PC-3 (cell line): ENCODE results near the gene LNPEP. TPM values are rescaled to one million over a fixed set of nuclear protein-coding genes. Genes with fewer than 3 reads are reported as not detected.

Experiments used
- ATAC-seq: fragments of 200-7000 bp; cut with Tn5 transposase; 2 replicates; pipeline ENCODE4 v1.9.1; 2020; ENCODE audit warnings: mild to moderate bottlenecking, moderate library complexity
- BruUV-seq: library from RNA; stranded (reverse); fragments of 400-500 nt; replicated peaks from 2 replicates; lab custom pipeline; 2021; lab: Mats Ljungman, UMichigan
- CTCF ChIA-PET: fragments of 300-600 bp; sonication (Branson Sonifier 250); formaldehyde crosslinking; loops from one replicate; lab custom pipeline; 2022; ENCODE audit warnings: antibody characterized with exemption; lab: Charles Lee
- POLR2A ChIA-PET: fragments of 300-600 bp; sonication (Branson Sonifier 250); formaldehyde crosslinking; loops from one replicate; lab custom pipeline; 2022; ENCODE audit warnings: antibody characterized with exemption; ENCODE audit not compliant: unreplicated experiment; lab: Charles Lee
- DNase-seq: peaks from one replicate; pipeline ENCODE4 v3.0.0-alpha.2; 2015
- H2AFZ ChIP-seq: fragments of 300-600 bp; sonication (generic); 2 replicates; pipeline ENCODE4 v1.6.0; 2016; ENCODE audit warnings: antibody characterized with exemption, low read length
- H3F3A ChIP-seq: fragments of 300-600 bp; sonication (generic); one replicate; pipeline ENCODE4 v1.6.0; 2017; ENCODE audit warnings: antibody characterized with exemption, low read length, control low read depth, mild to moderate bottlenecking; ENCODE audit not compliant: unreplicated experiment
- H3K27ac ChIP-seq: fragments of 300-600 bp; sonication (generic); 2 replicates; pipeline ENCODE4 v1.5.1; 2016; ENCODE audit warnings: mild to moderate bottlenecking, low read length
- H3K27me3 ChIP-seq: fragments of 300-600 bp; sonication (generic); 2 replicates; pipeline ENCODE4 v1.6.1; 2016; ENCODE audit warnings: low read length, mixed read lengths
- H3K36me3 ChIP-seq: fragments of 300-600 bp; sonication (generic); 2 replicates; pipeline ENCODE4 v1.6.1; 2016; ENCODE audit warnings: low read depth, mixed run types, low read length, mixed read lengths
- H3K4me1 ChIP-seq: fragments of 300-600 bp; sonication (generic); 2 replicates; pipeline ENCODE4 v1.5.1; 2016; ENCODE audit warnings: low read length; ENCODE audit not compliant: insufficient read depth
- H3K4me2 ChIP-seq: fragments of 300-600 bp; sonication (generic); 2 replicates; pipeline ENCODE4 v1.6.0; 2016; ENCODE audit warnings: low read length
- H3K4me3 ChIP-seq: fragments of 300-600 bp; sonication (generic); 2 replicates; pipeline ENCODE4 v1.5.1; 2016; ENCODE audit warnings: mild to moderate bottlenecking, low read length, mixed read lengths
- H3K79me2 ChIP-seq: fragments of 300-600 bp; sonication (generic); 2 replicates; pipeline ENCODE4 v1.6.1; 2017; ENCODE audit warnings: low read length, mixed read lengths
- H3K9ac ChIP-seq: fragments of 300-600 bp; sonication (generic); 2 replicates; pipeline ENCODE4 v1.6.0; 2016; ENCODE audit warnings: mild to moderate bottlenecking, low read length
- H3K9me2 ChIP-seq: fragments of 300-600 bp; sonication (generic); replicated peaks from 2 replicates; pipeline ENCODE4 v1.6.1; 2016; ENCODE audit warnings: mixed run types, low read length, mixed read lengths
- H3K9me3 ChIP-seq: fragments of 300-600 bp; sonication (generic); 2 replicates; pipeline ENCODE4 v1.6.1; 2016; ENCODE audit warnings: low read length, mixed read lengths
- H4K20me1 ChIP-seq: fragments of 300-600 bp; sonication (generic); 2 replicates; pipeline ENCODE4 v1.6.1; 2016; ENCODE audit warnings: low read length, mixed read lengths
- EZH2 ChIP-seq: fragments of 300-600 bp; sonication (generic); IDR thresholded peaks from one replicate; pipeline ENCODE4 v1.6.1; 2017; ENCODE audit warnings: antibody characterized with exemption, mild to moderate bottlenecking, low read length; ENCODE audit not compliant: unreplicated experiment
- EZH2phosphoT487 ChIP-seq: fragments of 300-600 bp; sonication (generic); IDR thresholded peaks from 2 replicates; pipeline ENCODE4 v1.6.1; 2018; ENCODE audit warnings: mild to moderate bottlenecking, antibody characterized with exemption, low read length, borderline replicate concordance
- intact Hi-C: fragments of 100-400 bp; cut with micrococcal nuclease; formaldehyde crosslinking; loops from 2 replicates; pipeline ENCODE4 v1.9.0; 2023
- total RNA-seq: library from RNA; depleted of rRNA; stranded (reverse); fragments of >200 nt; gene quantifications from 2 replicates; pipeline ENCODE4 v1.2.3, GENCODE V29; 2014
- TF ChIP-seq, protein P1 (sequence below): fragments of 300-600 bp; sonication (generic); conservative IDR thresholded peaks from 2 replicates; pipeline ENCODE4 v1.5.1; 2017; ENCODE audit warnings: antibody characterized with exemption, low read depth, mild to moderate bottlenecking, low read length

The LNPEP gene
- total RNA-seq, 1 experiment from 2014 or later = 11.1 TPM

- BruUV-seq = no TSS peak
These were observed 31.6 kb upstream of the LNPEP start for GRCh38 chr5:96904054-96904931.

GRCh38 chr5:96905864-96906263 lies 30.0 kb upstream of the LNPEP start:
- H3K27me3 ChIP-seq = no peaks in the 10 kb centered on the region
- no peaks in the 10 kb centered on the region for H3K9me2 ChIP-seq
- H4K20me1 ChIP-seq = no peaks in the 10 kb centered on the region
- ChIA-PET CTCF (no interaction called here), POLR2A (no interaction called here)
- H3K9me3 ChIP-seq = no peaks in the 10 kb centered on the region
- no TSS peak for BruUV-seq
- TF ChIP-seq EZH2 (no peak), EZH2phosphoT487 (no peak)
- TF ChIP-seq, protein P1, sequence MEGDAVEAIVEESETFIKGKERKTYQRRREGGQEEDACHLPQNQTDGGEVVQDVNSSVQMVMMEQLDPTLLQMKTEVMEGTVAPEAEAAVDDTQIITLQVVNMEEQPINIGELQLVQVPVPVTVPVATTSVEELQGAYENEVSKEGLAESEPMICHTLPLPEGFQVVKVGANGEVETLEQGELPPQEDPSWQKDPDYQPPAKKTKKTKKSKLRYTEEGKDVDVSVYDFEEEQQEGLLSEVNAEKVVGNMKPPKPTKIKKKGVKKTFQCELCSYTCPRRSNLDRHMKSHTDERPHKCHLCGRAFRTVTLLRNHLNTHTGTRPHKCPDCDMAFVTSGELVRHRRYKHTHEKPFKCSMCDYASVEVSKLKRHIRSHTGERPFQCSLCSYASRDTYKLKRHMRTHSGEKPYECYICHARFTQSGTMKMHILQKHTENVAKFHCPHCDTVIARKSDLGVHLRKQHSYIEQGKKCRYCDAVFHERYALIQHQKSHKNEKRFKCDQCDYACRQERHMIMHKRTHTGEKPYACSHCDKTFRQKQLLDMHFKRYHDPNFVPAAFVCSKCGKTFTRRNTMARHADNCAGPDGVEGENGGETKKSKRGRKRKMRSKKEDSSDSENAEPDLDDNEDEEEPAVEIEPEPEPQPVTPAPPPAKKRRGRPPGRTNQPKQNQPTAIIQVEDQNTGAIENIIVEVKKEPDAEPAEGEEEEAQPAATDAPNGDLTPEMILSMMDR = no peak
- ATAC-seq (peak; percentile 80), DNase-seq (no peak)
- no peak overlapping the region for H3K4me3 ChIP-seq
- no peaks in the 10 kb centered on the region for H3K79me2 ChIP-seq
- H3K9ac ChIP-seq = no peak overlapping the region
- no peaks in the 10 kb centered on the region for H3F3A ChIP-seq
- intact Hi-C loops = no loop called here
- H3K4me1 ChIP-seq = peaks cover 15% of the 10 kb centered on the region
- no peak overlapping the region for H3K27ac ChIP-seq
- peaks cover 5% of the 10 kb centered on the region; the same call in 1 of the 2 replicates for H3K36me3 ChIP-seq
- no peak overlapping the region for H3K4me2 ChIP-seq
- H2AFZ ChIP-seq = no peak overlapping the region

More at GRCh38 chr5:96904054-96904931, 31.6 kb upstream of the LNPEP start:
- no peaks in the 10 kb centered on the region for H3K79me2 ChIP-seq
- no peaks in the 10 kb centered on the region for H3K9me3 ChIP-seq
- no peak overlapping the region for H3K9ac ChIP-seq
- CTCF ChIA-PET = no interaction called here
- POLR2A ChIA-PET = no interaction called here
- intact Hi-C loops = no loop called here
- no peaks in the 10 kb centered on the region for H3K9me2 ChIP-seq
- H3K27ac ChIP-seq = no peak overlapping the region
- H3K27me3 ChIP-seq = no peaks in the 10 kb centered on the region
- H3K4me1 ChIP-seq = peaks cover 15% of the 10 kb centered on the region
- no peaks in the 10 kb centered on the region for H3F3A ChIP-seq
- H3K36me3 ChIP-seq = peaks cover 5% of the 10 kb centered on the region; the same call in 1 of the 2 replicates
- H4K20me1 ChIP-seq = no peaks in the 10 kb centered on the region
- TF ChIP-seq, protein P1 = no peak
- TF ChIP-seq EZH2 (no peak), EZH2phosphoT487 (no peak)
- no peak overlapping the region for H2AFZ ChIP-seq
- ATAC-seq (no peak), DNase-seq (no peak)
- H3K4me2 ChIP-seq = no peak overlapping the region
- no peak overlapping the region for H3K4me3 ChIP-seq

DNA sequence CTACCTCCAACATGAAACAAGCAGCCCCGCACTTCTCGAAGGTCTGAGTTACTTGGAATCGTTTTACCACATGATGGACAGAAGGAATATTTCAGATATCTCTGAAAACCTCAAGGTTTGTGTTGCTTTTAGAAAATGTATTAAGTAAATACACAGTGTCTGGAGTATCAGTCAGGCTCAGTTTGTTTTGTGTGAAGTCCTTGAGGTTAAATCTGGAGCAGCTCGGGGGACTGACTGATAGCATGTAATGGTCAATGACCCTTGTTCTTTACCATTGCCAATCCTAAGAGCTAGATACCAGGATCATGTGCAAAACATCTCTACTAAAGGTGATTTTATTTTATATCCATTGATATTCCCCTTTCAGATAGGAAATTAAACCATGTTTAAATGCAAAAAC lies 26.9 kb upstream of the LNPEP start:
- ATAC-seq (no peak), DNase-seq (no peak)
- TF ChIP-seq, protein P1 = no peak
- no peak for TF ChIP-seq EZH2
- H2AFZ ChIP-seq = no peak overlapping the region
- no peaks in the 10 kb centered on the region for H3K4me1 ChIP-seq
- no peak overlapping the region for H3K4me2 ChIP-seq
- ChIA-PET CTCF (no interaction called here), POLR2A (no interaction called here)
- H3K9ac ChIP-seq = no peak overlapping the region
- no peaks in the 10 kb centered on the region for H4K20me1 ChIP-seq
- H3K27ac ChIP-seq = no peak overlapping the region
- H3F3A ChIP-seq = no peaks in the 10 kb centered on the region
- H3K4me3 ChIP-seq = no peak overlapping the region
- no TSS peak for BruUV-seq
- H3K79me2 ChIP-seq = no peaks in the 10 kb centered on the region
- intact Hi-C loops = no loop called here
- no peaks in the 10 kb centered on the region for H3K9me3 ChIP-seq
- no peaks in the 10 kb centered on the region for H3K27me3 ChIP-seq
- H3K9me2 ChIP-seq = no peaks in the 10 kb centered on the region
- no peaks in the 10 kb centered on the region for H3K36me3 ChIP-seq
